Measurements from ENCODE around the gene POLL.

- TF ChIP-seq POLR2A (IDR thresholded peaks at IDR 0.05; ENCODE audit: low read depth, low read length), result no peak
- no peak for TF ChIP-seq CTCF (conservative IDR thresholded peaks at IDR 0.05; ENCODE audit: low read depth, low read length)
- TF ChIP-seq RAD21 (IDR thresholded peaks at IDR 0.05; ENCODE audit: low read length), result no peak
- TF ChIP-seq CHD1 (IDR thresholded peaks at IDR 0.05; ENCODE audit: low read depth, low read length), result no peak
- TF ChIP-seq MAZ (IDR thresholded peaks at IDR 0.05; ENCODE audit: borderline replicate concordance, low read depth, low read length), result no peak
- TF ChIP-seq ELK1 (IDR thresholded peaks at IDR 0.05; ENCODE audit: borderline replicate concordance, low read depth, low read length), result no peak
- TF ChIP-seq MXI1 (IDR thresholded peaks at IDR 0.05; ENCODE audit: borderline replicate concordance, low read depth, low read length), result no peak
- no peak for TF ChIP-seq CEBPB (IDR thresholded peaks at IDR 0.05; ENCODE audit: low read depth, low read length)
- no peak for TF ChIP-seq BHLHE40 (IDR thresholded peaks at IDR 0.05; ENCODE audit: low read depth, low read length)
- TF ChIP-seq RFX5 (IDR thresholded peaks at IDR 0.05; ENCODE audit: low read depth, low read length), result no peak
- no peak for TF ChIP-seq FOS (IDR thresholded peaks at IDR 0.05; ENCODE audit: low read depth, low read length)
- no peak for TF ChIP-seq SMC3 (IDR thresholded peaks at IDR 0.05; ENCODE audit: low read depth, low read length)
- TF ChIP-seq, protein P1, sequence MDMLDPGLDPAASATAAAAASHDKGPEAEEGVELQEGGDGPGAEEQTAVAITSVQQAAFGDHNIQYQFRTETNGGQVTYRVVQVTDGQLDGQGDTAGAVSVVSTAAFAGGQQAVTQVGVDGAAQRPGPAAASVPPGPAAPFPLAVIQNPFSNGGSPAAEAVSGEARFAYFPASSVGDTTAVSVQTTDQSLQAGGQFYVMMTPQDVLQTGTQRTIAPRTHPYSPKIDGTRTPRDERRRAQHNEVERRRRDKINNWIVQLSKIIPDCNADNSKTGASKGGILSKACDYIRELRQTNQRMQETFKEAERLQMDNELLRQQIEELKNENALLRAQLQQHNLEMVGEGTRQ (IDR thresholded peaks at IDR 0.05; ENCODE audit: low read depth, low read length), result no peak
- TF ChIP-seq NFE2L2 (IDR thresholded peaks at IDR 0.05; ENCODE audit: low read depth, low read length), result no peak
These were observed 42.0 kb upstream of the POLL start for GRCh38 chr10:101629837-101630632.

All from IMR-90 (cell line).